Mesenteric fat pad (tissue), 1 donor: ENCODE data around the gene ANKIB1. TPM values are rescaled to one million over a fixed set of nuclear protein-coding genes. Genes with fewer than 3 reads are reported as not detected.
"Not testable (repeated sequence)": the region's sequence is repeated elsewhere in the genome, so short reads cannot be mapped to it uniquely, and the experiment has no call there.

Experiments used
- DNase-seq: peaks from one replicate; pipeline ENCODE4 v3.0.0-alpha.2; 2020; ENCODE audit warnings: low spot score
- total RNA-seq: library from RNA; stranded (reverse); fragmentation: NEBNext Ultra II Directional; extraction: Animal tissue kit (Norgen Biotek cat#: 25700); gene quantifications from one replicate; pipeline ENCODE4 v1.2.1, GENCODE V29; 2021
- donor health status: DM: yes; HTN: yes; CAD: no.

ANKIB1 gene
- total RNA-seq, 1 donor from 2014 or later, result 66.9 TPM

- no peak for DNase-seq
These were observed 154.2 kb downstream of the ANKIB1 start for GRCh38 chr7:92400013-92400412.

- DNase-seq, result no peak
These were observed 157.4 kb downstream of the ANKIB1 start for GRCh38 chr7:92402920-92403759.

GRCh38 chr7:92403760-92404074 is 157.9 kb downstream of the ANKIB1 start:
- no peak for DNase-seq

GRCh38 chr7:92404170-92404614 is 158.4 kb downstream of the ANKIB1 start:
- no peak for DNase-seq

GRCh38 chr7:92409357-92409756 is 163.6 kb downstream of the ANKIB1 start:
- no peak for DNase-seq

- not testable (repeated sequence) for DNase-seq
These were observed 164.4 kb downstream of the ANKIB1 start for GRCh38 chr7:92410162-92410561.

GRCh38 chr7:92412745-92413144 is 167.0 kb downstream of the ANKIB1 start:
- no peak for DNase-seq

- DNase-seq, result no peak
These were observed 167.8 kb downstream of the ANKIB1 start for GRCh38 chr7:92413550-92413949.

- DNase-seq, result no peak
These were observed 169.5 kb downstream of the ANKIB1 start for GRCh38 chr7:92415225-92415624.

GRCh38 chr7:92417913-92418312 is 172.1 kb downstream of the ANKIB1 start:
- DNase-seq, result no peak

GRCh38 chr7:92421676-92422435 is 176.1 kb downstream of the ANKIB1 start:
- no peak for DNase-seq

- no peak for DNase-seq
These were observed 177.2 kb downstream of the ANKIB1 start for GRCh38 chr7:92422926-92423325.

- no peak for DNase-seq
These were observed 177.9 kb downstream of the ANKIB1 start for GRCh38 chr7:92423710-92424131.

GRCh38 chr7:92425311-92425947 is 179.7 kb downstream of the ANKIB1 start:
- no peak for DNase-seq

- DNase-seq, result no peak
These were observed 181.4 kb downstream of the ANKIB1 start for GRCh38 chr7:92427193-92427592.

- DNase-seq, result no peak
These were observed 186.6 kb downstream of the ANKIB1 start for GRCh38 chr7:92432299-92432946.

- no peak for DNase-seq
These were observed 187.2 kb downstream of the ANKIB1 start for GRCh38 chr7:92433019-92433418.

GRCh38 chr7:92435542-92435941 is 189.8 kb downstream of the ANKIB1 start:
- no peak for DNase-seq

GRCh38 chr7:92436612-92437445 is 191.1 kb downstream of the ANKIB1 start:
- no peak for DNase-seq

GRCh38 chr7:92437956-92438491 is 192.2 kb downstream of the ANKIB1 start:
- no peak for DNase-seq
